ENCODE data around the gene PPCDC. TPM values are rescaled to one million over a fixed set of nuclear protein-coding genes. Genes with fewer than 3 reads are reported as not detected.
A peak's percentile ranks its signal among the peaks of the same experiment; 100 is the strongest.

PPCDC gene
- polyA plus RNA-seq, 1 of the 3 experiments (the other 2 are of a cell fraction) = 19.8 TPM

DNA sequence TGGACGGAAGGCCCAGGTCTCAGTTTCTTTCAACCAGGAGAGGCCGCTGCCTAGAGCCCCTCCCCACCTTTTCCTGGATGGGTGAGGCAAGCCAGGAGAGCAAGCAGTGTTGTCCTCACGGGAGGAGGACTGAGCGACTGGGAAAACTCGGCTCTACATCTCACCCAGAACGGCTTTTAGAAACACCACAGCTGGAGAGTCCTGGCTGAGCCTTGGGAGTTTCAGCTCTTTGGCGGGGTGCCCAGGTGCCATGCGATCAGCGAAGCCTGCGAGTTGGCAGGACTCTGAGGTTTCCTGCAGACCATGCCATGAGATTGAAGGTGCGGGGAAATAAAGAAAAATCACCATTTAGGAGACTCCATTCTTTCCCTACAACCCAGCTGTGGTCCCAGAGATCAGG, 26.0 kb downstream of the PPCDC start:
- 79% methylated on average over 6 of the region's 11 CpGs for WGBS (ENCODE audit: low lambda C conversion rate)
- H3K9me2 ChIP-seq = no peaks in the 10 kb centered on the region
- H3K36me3 ChIP-seq (replicated peaks in 1 of 2; ENCODE audit: control insufficient read depth in 1 of 2, insufficient read depth in 2 of 2, low read length in 1 of 2) = no peaks in the 10 kb centered on the region
- H3F3A ChIP-seq (replicated peaks; ENCODE audit: insufficient read depth) = peaks cover 8% of the 10 kb centered on the region
- CTCF ChIA-PET = interaction anchor here (0.7 to 1.2 kb wide), 2 partner anchors 91 to 152 kb away, joined by 4 to 5 read pairs; partner anchors contain the start of gene C15orf39
- H3K9me3 ChIP-seq = no peaks in the 10 kb centered on the region
- H3K9ac ChIP-seq = no peak overlapping the region
- H4K20me1 ChIP-seq (ENCODE audit: insufficient read depth) = no peaks in the 10 kb centered on the region
- peak overlapping the region in 1 of 2 experiments; percentile 60; a peak in 2 of 4 replicates for H3K27ac ChIP-seq (ENCODE audit: low read depth in 2 of 2, low read length in 1 of 2)
- no peak overlapping the region for H3K4me3 ChIP-seq (ENCODE audit: low read depth in 2 of 2, low read length in 1 of 2)
- no peak overlapping the region for H2AFZ ChIP-seq (ENCODE audit: low read depth)
- POLR2A ChIA-PET = interaction anchor here (0.6 kb wide), 1 partner anchor 513 kb away, joined by 3 read pairs; no protein-coding TSS in a partner anchor
- peaks cover 12 to 45% of the 10 kb centered on the region in 2 experiments; a peak in 3 of 4 replicates for H3K4me1 ChIP-seq (ENCODE audit: control insufficient read depth in 1 of 2, insufficient read depth in 2 of 2, low read depth in 1 of 2, low read length in 1 of 2)
- peak; percentile 69; the same call in 1 of the 2 replicates for TF ChIP-seq MXI1 (IDR thresholded peaks at IDR 0.05; ENCODE audit: low read depth, low read length)
- TF ChIP-seq SMC3 (IDR thresholded peaks at IDR 0.05; ENCODE audit: low read depth, low read length) = peak; percentile 6; the same call in 1 of the 2 replicates
- no peak for TF ChIP-seq RCOR1 (IDR thresholded peaks at IDR 0.05; ENCODE audit: low read length)
- H3K27me3 ChIP-seq (ENCODE audit: insufficient read depth) = no peaks in the 10 kb centered on the region
- H3K79me2 ChIP-seq (ENCODE audit: insufficient read depth) = no peaks in the 10 kb centered on the region
- peak; percentile 71 for DNase-seq
- no peak overlapping the region for H3K4me2 ChIP-seq

DNA sequence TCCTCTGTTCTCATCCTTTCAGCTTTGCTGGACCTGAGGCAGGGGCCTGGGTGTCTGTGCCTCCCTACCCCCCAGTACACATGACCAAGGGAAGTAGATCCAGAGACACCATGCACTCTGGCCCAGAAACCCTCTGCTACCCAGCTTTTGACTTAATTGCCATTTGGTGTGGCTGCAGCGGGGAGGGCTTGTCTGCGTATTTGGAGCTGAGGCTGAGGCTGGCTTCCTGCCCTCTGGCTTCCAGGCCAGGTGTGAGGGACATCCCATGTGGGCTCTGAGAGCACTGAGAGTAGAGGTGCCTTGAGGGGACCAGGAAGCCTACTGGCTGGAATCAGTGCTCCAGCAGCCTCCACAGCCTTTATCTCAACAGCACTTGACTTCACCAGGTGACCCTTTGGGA, 26.9 kb downstream of the PPCDC start:
- H3K4me1 ChIP-seq (ENCODE audit: control insufficient read depth in 1 of 2, insufficient read depth in 2 of 2, low read depth in 1 of 2, low read length in 1 of 2) = peaks cover 12 to 45% of the 10 kb centered on the region in 2 experiments; a peak in 3 of 4 replicates
- H3K9me3 ChIP-seq = no peaks in the 10 kb centered on the region
- H3K27me3 ChIP-seq (ENCODE audit: insufficient read depth) = no peaks in the 10 kb centered on the region
- H3K27ac ChIP-seq (ENCODE audit: low read depth in 2 of 2, low read length in 1 of 2) = peak overlapping the region in 1 of 2 experiments; percentile 54; a peak in 1 of 4 replicates
- H3K79me2 ChIP-seq (ENCODE audit: insufficient read depth) = no peaks in the 10 kb centered on the region
- ChIA-PET POLR2A (no interaction called here), CTCF (interaction anchor here (1.2 kb wide), 1 partner anchor 151 kb away, joined by 5 read pairs; the partner anchor contains the start of gene C15orf39)
- H3K36me3 ChIP-seq (replicated peaks in 1 of 2; ENCODE audit: control insufficient read depth in 1 of 2, insufficient read depth in 2 of 2, low read length in 1 of 2) = no peaks in the 10 kb centered on the region
- no peak overlapping the region for H3K9ac ChIP-seq
- H4K20me1 ChIP-seq (ENCODE audit: insufficient read depth) = no peaks in the 10 kb centered on the region
- peaks cover 8% of the 10 kb centered on the region for H3F3A ChIP-seq (replicated peaks; ENCODE audit: insufficient read depth)
- WGBS (ENCODE audit: low lambda C conversion rate) = 100% methylated on average over 2 of the region's 2 CpGs
- DNase-seq = no peak
- no peaks in the 10 kb centered on the region for H3K9me2 ChIP-seq
- H3K4me2 ChIP-seq = no peak overlapping the region
- H2AFZ ChIP-seq (ENCODE audit: low read depth) = no peak overlapping the region
- TF ChIP-seq ZBTB33 (IDR thresholded peaks at IDR 0.05; ENCODE audit: borderline replicate concordance, low read depth) = no peak
- TF ChIP-seq NFIC (IDR thresholded peaks at IDR 0.05; ENCODE audit: borderline replicate concordance) = no peak
- no peak for TF ChIP-seq EZH2phosphoT487 (IDR thresholded peaks at IDR 0.05; ENCODE audit: borderline replicate concordance, low read depth)
- TF ChIP-seq ELF1 (IDR thresholded peaks at IDR 0.05) = no peak
- TF ChIP-seq, protein P1, sequence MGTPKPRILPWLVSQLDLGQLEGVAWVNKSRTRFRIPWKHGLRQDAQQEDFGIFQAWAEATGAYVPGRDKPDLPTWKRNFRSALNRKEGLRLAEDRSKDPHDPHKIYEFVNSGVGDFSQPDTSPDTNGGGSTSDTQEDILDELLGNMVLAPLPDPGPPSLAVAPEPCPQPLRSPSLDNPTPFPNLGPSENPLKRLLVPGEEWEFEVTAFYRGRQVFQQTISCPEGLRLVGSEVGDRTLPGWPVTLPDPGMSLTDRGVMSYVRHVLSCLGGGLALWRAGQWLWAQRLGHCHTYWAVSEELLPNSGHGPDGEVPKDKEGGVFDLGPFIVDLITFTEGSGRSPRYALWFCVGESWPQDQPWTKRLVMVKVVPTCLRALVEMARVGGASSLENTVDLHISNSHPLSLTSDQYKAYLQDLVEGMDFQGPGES (IDR thresholded peaks at IDR 0.05; ENCODE audit: low read depth, low read length) = no peak
- TF ChIP-seq, protein P2, sequence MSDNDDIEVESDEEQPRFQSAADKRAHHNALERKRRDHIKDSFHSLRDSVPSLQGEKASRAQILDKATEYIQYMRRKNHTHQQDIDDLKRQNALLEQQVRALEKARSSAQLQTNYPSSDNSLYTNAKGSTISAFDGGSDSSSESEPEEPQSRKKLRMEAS (IDR thresholded peaks at IDR 0.05; ENCODE audit: low read depth) = no peak
- TF ChIP-seq RFX5 (IDR thresholded peaks at IDR 0.05; ENCODE audit: low read length) = no peak
- no peak for TF ChIP-seq TAF1 (IDR thresholded peaks at IDR 0.05; ENCODE audit: borderline replicate concordance, low read depth, low read length)
- TF ChIP-seq EP300 (IDR thresholded peaks at IDR 0.05; ENCODE audit: borderline replicate concordance in 1 of 2, low read depth in 1 of 2, low read length in 1 of 2) = no peak
- TF ChIP-seq, protein P3, sequence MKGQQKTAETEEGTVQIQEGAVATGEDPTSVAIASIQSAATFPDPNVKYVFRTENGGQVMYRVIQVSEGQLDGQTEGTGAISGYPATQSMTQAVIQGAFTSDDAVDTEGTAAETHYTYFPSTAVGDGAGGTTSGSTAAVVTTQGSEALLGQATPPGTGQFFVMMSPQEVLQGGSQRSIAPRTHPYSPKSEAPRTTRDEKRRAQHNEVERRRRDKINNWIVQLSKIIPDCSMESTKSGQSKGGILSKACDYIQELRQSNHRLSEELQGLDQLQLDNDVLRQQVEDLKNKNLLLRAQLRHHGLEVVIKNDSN (IDR thresholded peaks at IDR 0.05; ENCODE audit: borderline replicate concordance, low read depth) = no peak
- TF ChIP-seq JUND (IDR thresholded peaks at IDR 0.05) = no peak
- TF ChIP-seq RXRA (IDR thresholded peaks at IDR 0.05; ENCODE audit: borderline replicate concordance, low read depth) = no peak
- TF ChIP-seq NRF1 (IDR thresholded peaks at IDR 0.05; ENCODE audit: low read depth, low read length) = no peak
- TF ChIP-seq USF2 (IDR thresholded peaks at IDR 0.05; ENCODE audit: borderline replicate concordance, low read depth, low read length) = no peak
- no peak for TF ChIP-seq PBX3 (IDR thresholded peaks at IDR 0.05)
- no peak for TF ChIP-seq TCF12 (IDR thresholded peaks at IDR 0.05)
- TF ChIP-seq, protein P4, sequence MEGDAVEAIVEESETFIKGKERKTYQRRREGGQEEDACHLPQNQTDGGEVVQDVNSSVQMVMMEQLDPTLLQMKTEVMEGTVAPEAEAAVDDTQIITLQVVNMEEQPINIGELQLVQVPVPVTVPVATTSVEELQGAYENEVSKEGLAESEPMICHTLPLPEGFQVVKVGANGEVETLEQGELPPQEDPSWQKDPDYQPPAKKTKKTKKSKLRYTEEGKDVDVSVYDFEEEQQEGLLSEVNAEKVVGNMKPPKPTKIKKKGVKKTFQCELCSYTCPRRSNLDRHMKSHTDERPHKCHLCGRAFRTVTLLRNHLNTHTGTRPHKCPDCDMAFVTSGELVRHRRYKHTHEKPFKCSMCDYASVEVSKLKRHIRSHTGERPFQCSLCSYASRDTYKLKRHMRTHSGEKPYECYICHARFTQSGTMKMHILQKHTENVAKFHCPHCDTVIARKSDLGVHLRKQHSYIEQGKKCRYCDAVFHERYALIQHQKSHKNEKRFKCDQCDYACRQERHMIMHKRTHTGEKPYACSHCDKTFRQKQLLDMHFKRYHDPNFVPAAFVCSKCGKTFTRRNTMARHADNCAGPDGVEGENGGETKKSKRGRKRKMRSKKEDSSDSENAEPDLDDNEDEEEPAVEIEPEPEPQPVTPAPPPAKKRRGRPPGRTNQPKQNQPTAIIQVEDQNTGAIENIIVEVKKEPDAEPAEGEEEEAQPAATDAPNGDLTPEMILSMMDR (IDR thresholded peaks at IDR 0.05) = no peak
- no peak for TF ChIP-seq RCOR1 (IDR thresholded peaks at IDR 0.05; ENCODE audit: low read length)
- H3K4me3 ChIP-seq (ENCODE audit: low read depth in 2 of 2, low read length in 1 of 2) = no peak overlapping the region
